Type B pancreatic cell (in vitro differentiated cells): ENCODE measurements around the gene SV2C. TPM values are rescaled to one million over a fixed set of nuclear protein-coding genes. Genes with fewer than 3 reads are reported as not detected.

Experiments
- DNase-seq: peaks from one replicate; pipeline ENCODE4 v3.0.0; 2021; ENCODE audit warnings: mixed read lengths; ENCODE audit not compliant: unreplicated experiment; ENCODE audit errors: extremely low spot score
- H3K27ac Mint-ChIP-seq: 2 replicates; pipeline ENCODE4 v1.8.0; 2021; ENCODE audit warnings: mild to moderate bottlenecking, mixed read lengths
- H3K27me3 Mint-ChIP-seq: 2 replicates; pipeline ENCODE4 v1.8.0; 2021; ENCODE audit warnings: mixed read lengths
- H3K36me3 Mint-ChIP-seq: 2 replicates; pipeline ENCODE4 v1.8.0; 2021; ENCODE audit warnings: mixed read lengths
- H3K4me1 Mint-ChIP-seq: one replicate; pipeline ENCODE4 v1.8.0; 2021; ENCODE audit warnings: mixed read lengths; ENCODE audit not compliant: unreplicated experiment
- H3K4me3 Mint-ChIP-seq: 2 replicates; pipeline ENCODE4 v1.8.0; 2021; ENCODE audit warnings: mild to moderate bottlenecking, mixed read lengths
- H3K9me3 Mint-ChIP-seq: 2 replicates; pipeline ENCODE4 v1.8.0; 2021; ENCODE audit warnings: mixed read lengths
- total RNA-seq: library from RNA; stranded (reverse); gene quantifications from 2 replicates; pipeline ENCODE4 v1.2.1, GENCODE V29; 2021; ENCODE audit warnings: low replicate concordance
- TF ChIP-seq, protein P1 (sequence below): fragments of 200-600 bp; sonication (generic); conservative IDR thresholded peaks from 2 replicates; pipeline ENCODE4 v1.5.0; 2021; ENCODE audit warnings: antibody characterized with exemption, mild to moderate bottlenecking

Gene SV2C
- total RNA-seq, 1 donor from 2014 or later = 6.9 TPM

DNA sequence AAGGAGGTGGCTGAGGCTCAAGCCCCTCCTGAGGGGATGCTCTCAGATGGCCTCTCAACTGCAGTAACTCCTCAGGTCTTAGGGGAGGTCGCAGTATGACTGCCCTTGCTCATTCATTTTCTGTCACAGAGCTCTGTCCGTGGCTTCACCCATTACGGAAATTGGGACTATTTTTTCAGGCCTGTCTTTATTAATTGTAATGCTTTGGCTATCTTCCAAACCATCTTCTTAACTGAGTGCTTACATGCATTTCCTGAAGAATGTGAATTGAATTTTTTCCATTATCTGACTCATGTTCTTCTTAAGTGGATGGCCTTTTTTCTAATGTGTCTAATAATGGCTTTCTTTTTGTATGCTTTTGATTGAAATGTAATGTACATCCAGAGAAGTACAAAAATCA is 36.4 kb upstream of the SV2C start:
- Mint-ChIP-seq H3K4me3 (no peak overlapping the region), H3K27me3 (peaks cover 3% of the 10 kb centered on the region), H3K36me3 (no peaks in the 10 kb centered on the region), H3K4me1 (no peaks in the 10 kb centered on the region), H3K9me3 (no peaks in the 10 kb centered on the region), H3K27ac (no peak overlapping the region)
- TF ChIP-seq, protein P1, sequence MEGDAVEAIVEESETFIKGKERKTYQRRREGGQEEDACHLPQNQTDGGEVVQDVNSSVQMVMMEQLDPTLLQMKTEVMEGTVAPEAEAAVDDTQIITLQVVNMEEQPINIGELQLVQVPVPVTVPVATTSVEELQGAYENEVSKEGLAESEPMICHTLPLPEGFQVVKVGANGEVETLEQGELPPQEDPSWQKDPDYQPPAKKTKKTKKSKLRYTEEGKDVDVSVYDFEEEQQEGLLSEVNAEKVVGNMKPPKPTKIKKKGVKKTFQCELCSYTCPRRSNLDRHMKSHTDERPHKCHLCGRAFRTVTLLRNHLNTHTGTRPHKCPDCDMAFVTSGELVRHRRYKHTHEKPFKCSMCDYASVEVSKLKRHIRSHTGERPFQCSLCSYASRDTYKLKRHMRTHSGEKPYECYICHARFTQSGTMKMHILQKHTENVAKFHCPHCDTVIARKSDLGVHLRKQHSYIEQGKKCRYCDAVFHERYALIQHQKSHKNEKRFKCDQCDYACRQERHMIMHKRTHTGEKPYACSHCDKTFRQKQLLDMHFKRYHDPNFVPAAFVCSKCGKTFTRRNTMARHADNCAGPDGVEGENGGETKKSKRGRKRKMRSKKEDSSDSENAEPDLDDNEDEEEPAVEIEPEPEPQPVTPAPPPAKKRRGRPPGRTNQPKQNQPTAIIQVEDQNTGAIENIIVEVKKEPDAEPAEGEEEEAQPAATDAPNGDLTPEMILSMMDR = no peak
- DNase-seq = no peak

DNA sequence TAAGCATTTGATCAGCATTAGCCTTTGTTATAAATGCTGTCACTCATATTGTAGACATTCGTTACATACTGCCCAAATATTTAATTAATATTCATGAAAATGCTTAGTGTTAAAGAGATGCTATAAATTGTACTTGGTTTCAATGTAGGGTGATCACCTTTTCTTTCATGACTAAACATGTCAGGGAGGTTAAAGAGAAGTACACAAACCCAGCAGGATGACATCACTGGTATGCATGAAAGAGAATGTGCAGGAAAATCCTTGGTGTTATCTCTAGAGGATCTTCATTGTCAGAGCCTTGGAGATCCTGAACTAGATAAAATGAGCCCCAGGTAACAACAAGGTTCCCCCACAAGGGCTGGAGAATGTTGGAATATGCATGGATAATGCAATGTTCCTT is 33.0 kb upstream of the SV2C start:
- H3K27ac Mint-ChIP-seq = no peak overlapping the region
- TF ChIP-seq, protein P1 = no peak

DNA sequence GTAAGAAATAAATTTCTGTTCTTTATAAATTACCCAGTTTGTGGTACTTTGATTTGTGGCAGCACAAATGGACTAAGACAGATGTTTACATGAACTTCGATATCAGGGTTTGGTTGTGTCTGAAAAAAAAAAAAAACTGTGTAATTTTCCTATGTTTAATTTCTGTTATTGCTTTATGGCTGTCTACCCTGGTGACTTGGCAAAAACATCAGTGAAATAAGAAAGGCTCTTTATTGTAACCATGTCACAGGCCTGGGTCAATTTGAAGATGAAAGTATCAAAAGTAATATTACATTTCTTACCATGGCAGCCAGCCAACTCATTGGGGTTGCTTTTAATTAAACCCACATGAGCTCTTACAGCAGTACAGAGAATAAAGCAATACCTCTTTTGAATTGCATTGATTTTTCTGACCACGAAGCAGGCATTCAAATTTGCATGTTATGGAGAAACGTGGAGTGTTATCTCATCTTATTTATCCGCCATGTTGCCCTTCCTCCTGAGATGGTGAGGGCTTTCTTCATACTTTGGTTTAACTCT is 20.6 kb upstream of the SV2C start:
- TF ChIP-seq, protein P1 = no peak
- Mint-ChIP-seq H3K4me3 (no peak overlapping the region), H3K27me3 (peaks cover 18% of the 10 kb centered on the region), H3K4me1 (no peaks in the 10 kb centered on the region), H3K9me3 (no peaks in the 10 kb centered on the region), H3K27ac (no peak overlapping the region), H3K36me3 (no peaks in the 10 kb centered on the region)
- no peak for DNase-seq

More for the DNA sequence above, 33.0 kb upstream of the SV2C start:
- H3K27me3 Mint-ChIP-seq = peaks cover 2% of the 10 kb centered on the region
- no peak for DNase-seq
- H3K4me1 Mint-ChIP-seq = no peaks in the 10 kb centered on the region
- no peaks in the 10 kb centered on the region for H3K36me3 Mint-ChIP-seq
- no peaks in the 10 kb centered on the region for H3K9me3 Mint-ChIP-seq
- H3K4me3 Mint-ChIP-seq = no peak overlapping the region

DNA sequence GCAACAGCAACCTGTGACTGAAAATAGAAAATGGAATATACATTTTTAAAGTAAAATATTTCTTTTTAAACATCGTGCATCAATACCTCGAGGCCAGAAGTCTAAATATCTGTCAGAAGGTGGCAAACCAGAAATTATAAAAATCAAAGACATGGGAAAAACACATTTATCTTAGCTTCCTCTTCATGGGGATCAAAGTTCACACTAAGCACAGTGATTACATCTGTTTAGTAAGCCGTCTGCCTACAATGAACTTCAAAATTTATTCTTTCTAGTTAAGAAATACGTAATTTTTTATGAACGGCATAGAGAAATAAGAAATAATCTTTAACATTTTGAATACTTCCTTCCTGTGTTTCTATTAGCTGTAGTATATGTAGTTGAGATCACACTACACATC is 17.9 kb upstream of the SV2C start:
- TF ChIP-seq, protein P1 = no peak
- no peak for DNase-seq
- Mint-ChIP-seq H3K27me3 (peaks cover 17% of the 10 kb centered on the region), H3K27ac (no peak overlapping the region), H3K4me1 (no peaks in the 10 kb centered on the region), H3K4me3 (no peak overlapping the region), H3K36me3 (no peaks in the 10 kb centered on the region), H3K9me3 (no peaks in the 10 kb centered on the region)

DNA sequence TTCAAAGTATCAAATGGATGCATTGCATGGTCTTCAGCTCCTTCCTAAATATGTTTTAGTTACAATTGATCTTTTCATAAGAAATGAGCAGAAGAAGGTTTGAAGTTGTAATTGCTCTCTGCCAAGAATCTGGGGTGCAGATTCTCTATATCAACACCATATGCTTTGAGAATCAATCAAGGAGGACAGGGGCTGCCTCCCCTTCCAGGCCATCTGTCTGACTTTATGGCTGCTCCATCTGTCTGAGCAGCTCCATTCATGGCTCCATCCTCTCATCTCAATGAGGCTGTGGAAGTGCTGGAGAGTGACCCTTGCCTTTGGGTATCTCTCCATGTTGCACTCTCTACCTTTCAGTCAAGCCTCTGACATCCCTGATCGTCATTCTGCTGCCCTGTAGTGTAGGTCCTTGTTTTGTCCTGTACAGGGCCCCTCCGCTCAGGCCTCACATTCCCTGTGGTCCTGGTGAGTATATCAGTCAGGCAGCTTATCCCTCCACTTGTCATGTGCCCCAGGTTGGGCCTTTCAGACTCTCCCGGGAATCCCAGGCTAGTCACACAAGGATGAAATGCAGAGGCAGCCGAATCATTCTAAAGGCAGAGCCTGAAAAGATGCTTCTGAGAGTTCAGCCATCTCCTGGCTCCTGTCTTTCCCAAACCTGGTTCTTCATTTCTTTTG is 14.0 kb upstream of the SV2C start:
- DNase-seq = no peak
- Mint-ChIP-seq H3K36me3 (no peaks in the 10 kb centered on the region), H3K27me3 (peaks cover 33% of the 10 kb centered on the region), H3K4me3 (no peak overlapping the region), H3K27ac (no peak overlapping the region), H3K9me3 (no peaks in the 10 kb centered on the region), H3K4me1 (no peaks in the 10 kb centered on the region)
- TF ChIP-seq, protein P1 = no peak
